GM23338 (cell line): Measurements from ENCODE around the gene SMIM34.
"Not testable (repeated sequence)": the region's sequence is repeated elsewhere in the genome, so short reads cannot be mapped to it uniquely, and the experiment has no call there.

Source experiments
- CREB1 ChIP-seq: fragments of 250-450 bp; sonication (Bioruptor Pico); IDR thresholded peaks from 2 replicates; pipeline ENCODE4 v1.5.0; 2020; ENCODE audit warnings: low read depth, mild to moderate bottlenecking, moderate library complexity
- CTCF ChIP-seq, 2 experiments: fragments of 200-600 bp in 1 of 2; sonication (generic) in 1 of 2; conservative IDR thresholded peaks; 2 replicates each; pipeline versions ENCODE4 v1.5.1 to v1.6.1; 2016 to 2017; ENCODE audit warnings: antibody characterized with exemption in 2 of 2, low read depth in 2 of 2, mild to moderate bottlenecking in 2 of 2, moderate library complexity in 1 of 2
- EZH2 ChIP-seq: fragments of 200-600 bp; sonication (generic); IDR thresholded peaks from one replicate; pipeline ENCODE4 v1.8.0; 2017; ENCODE audit warnings: antibody characterized with exemption, mild to moderate bottlenecking, low read depth; ENCODE audit not compliant: unreplicated experiment
- EZH2phosphoT487 ChIP-seq: fragments of 200-600 bp; sonication (generic); IDR thresholded peaks from one replicate; pipeline ENCODE4 v1.8.1; 2018; ENCODE audit warnings: antibody characterized with exemption; ENCODE audit not compliant: unreplicated experiment
- JUNB ChIP-seq: IDR thresholded peaks from one replicate; pipeline ENCODE4 v1.6.1; 2016; ENCODE audit warnings: antibody characterized with exemption; ENCODE audit not compliant: unreplicated experiment
- POLR2AphosphoS5 ChIP-seq: IDR thresholded peaks from 2 replicates; pipeline ENCODE4 v1.6.1; 2016; ENCODE audit warnings: antibody characterized with exemption, low read depth
- REST ChIP-seq: IDR thresholded peaks from one replicate; pipeline ENCODE4 v1.6.1; 2018; ENCODE audit warnings: antibody characterized with exemption; ENCODE audit not compliant: unreplicated experiment
- ZNF114 ChIP-seq: fragments of 250-450 bp; sonication (Bioruptor Pico); IDR thresholded peaks from 2 replicates; pipeline ENCODE4 v1.5.0; 2020; ENCODE audit warnings: mild to moderate bottlenecking, moderate library complexity
- ZNF331 ChIP-seq: fragments of 250-450 bp; sonication (Bioruptor Pico); IDR thresholded peaks from 2 replicates; pipeline ENCODE4 v1.5.0; 2020; ENCODE audit warnings: low read depth, mild to moderate bottlenecking, moderate library complexity
- ZNF462 ChIP-seq: fragments of 250-450 bp; sonication (Bioruptor Pico); IDR thresholded peaks from 2 replicates; pipeline ENCODE4 v1.5.0; 2020; ENCODE audit warnings: mild to moderate bottlenecking, moderate library complexity
- TF ChIP-seq, protein P1 (sequence below): IDR thresholded peaks from 2 replicates; pipeline ENCODE4 v1.6.1; 2016; ENCODE audit warnings: antibody characterized with exemption

- not testable (repeated sequence) for TF ChIP-seq CTCF (conservative IDR thresholded peaks at IDR 0.05; ENCODE audit: low read depth in 2 of 2); POLR2AphosphoS5; JUNB; ZNF114; EZH2; EZH2phosphoT487; REST; ZNF331 (CRISPR knock-in tag); CREB1 (CRISPR knock-in tag); ZNF462 (CRISPR knock-in tag)
- TF ChIP-seq, protein P1, sequence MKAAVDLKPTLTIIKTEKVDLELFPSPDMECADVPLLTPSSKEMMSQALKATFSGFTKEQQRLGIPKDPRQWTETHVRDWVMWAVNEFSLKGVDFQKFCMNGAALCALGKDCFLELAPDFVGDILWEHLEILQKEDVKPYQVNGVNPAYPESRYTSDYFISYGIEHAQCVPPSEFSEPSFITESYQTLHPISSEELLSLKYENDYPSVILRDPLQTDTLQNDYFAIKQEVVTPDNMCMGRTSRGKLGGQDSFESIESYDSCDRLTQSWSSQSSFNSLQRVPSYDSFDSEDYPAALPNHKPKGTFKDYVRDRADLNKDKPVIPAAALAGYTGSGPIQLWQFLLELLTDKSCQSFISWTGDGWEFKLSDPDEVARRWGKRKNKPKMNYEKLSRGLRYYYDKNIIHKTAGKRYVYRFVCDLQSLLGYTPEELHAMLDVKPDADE, result not testable (repeated sequence)
Observed at GRCh38 chr21:34404742-34405141, 19.0 kb downstream of the SMIM34 start.
